Retina (tissue), 1 donor: ENCODE measurements around the gene EMD.
"Not testable (repeated sequence)": the region's sequence is repeated elsewhere in the genome, so short reads cannot be mapped to it uniquely, and the experiment has no call there.

Experiments
- DNase-seq: peaks from one replicate; pipeline ENCODE4 v3.0.0-alpha.2; 2016

The EMD gene

GRCh38 chrX:154378799-154379568 lies at the start of gene EMD:
Gene EMD, plus strand, starts transcription at chrX:154379295. Its CDS starts 190 bp downstream, at chrX:154379485.
- DNase-seq = peak; percentile 96

GRCh38 chrX:154332561-154332960 lies 46.5 kb upstream of the EMD start:
- no peak for DNase-seq

- no peak for DNase-seq
Measured at GRCh38 chrX:154333116-154333515, 46.0 kb upstream of the EMD start.

DNA sequence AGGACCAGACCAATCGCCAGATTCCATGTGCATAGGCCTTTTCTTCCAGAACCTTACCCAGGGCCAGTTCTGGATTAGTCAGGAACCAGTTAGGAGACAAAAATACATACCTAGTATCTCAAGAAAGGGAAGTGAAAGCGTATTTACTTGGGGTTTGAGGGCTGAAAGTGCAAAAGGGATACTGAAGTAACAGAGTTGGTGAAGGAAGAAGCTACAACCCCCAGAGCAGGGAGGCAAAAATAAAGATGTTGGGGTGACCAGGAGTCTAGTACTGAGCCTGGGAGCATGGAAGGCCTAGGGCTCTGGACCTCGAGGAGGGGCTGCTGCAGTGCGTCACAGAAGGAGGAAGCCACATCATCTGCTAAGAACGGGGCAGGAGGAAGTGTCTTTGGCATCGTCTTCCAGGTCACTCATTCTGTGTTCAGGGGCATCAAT lies 45.2 kb upstream of the EMD start:
- DNase-seq = no peak

DNA sequence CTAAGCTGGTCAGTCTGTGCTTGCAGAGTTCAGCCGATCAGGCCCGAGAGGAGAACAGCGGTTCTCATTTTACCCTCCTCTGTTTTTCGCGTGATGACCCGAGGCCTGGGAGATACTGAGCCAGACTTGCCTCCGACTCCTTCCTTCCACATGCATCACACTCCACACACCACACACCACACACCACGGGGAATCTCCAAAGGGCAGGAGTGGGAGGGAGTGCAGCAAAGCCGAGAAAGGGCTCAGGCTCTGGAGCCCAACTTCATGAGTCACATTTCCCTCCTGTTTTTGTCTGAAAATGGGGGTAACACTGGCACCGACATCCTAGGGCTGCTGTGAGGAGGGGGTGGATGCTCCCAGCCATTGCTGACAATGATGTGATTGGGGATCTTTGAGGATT lies 44.6 kb upstream of the EMD start:
- no peak for DNase-seq

GRCh38 chrX:154341399-154342298 lies 37.4 kb upstream of the EMD start:
- not testable (repeated sequence) for DNase-seq

- not testable (repeated sequence) for DNase-seq
Measured at GRCh38 chrX:154343063-154343462, 36.0 kb upstream of the EMD start.

DNA sequence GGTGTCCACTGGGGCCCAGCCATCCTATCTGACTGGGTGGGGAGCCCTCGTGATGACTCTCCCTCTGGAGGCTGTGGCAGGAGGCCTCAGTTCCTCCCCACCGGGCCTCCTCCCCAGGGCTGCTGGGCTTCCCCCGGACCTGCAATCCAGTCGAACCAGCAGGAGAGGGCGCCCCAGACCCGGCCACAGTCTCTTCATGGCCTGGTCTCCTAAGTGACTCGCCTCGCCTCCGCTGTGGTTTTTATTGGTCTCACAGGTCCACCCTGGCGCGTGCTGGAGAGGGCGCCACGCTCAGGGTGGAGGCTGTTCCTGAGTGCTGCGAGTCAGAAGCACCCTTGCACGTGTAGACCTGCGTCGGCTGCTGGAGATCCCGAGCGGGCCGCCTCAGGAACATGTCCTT lies 35.5 kb upstream of the EMD start:
- DNase-seq = not testable (repeated sequence)

GRCh38 chrX:154348114-154348531 lies 31.0 kb upstream of the EMD start:
- DNase-seq = no peak

DNA sequence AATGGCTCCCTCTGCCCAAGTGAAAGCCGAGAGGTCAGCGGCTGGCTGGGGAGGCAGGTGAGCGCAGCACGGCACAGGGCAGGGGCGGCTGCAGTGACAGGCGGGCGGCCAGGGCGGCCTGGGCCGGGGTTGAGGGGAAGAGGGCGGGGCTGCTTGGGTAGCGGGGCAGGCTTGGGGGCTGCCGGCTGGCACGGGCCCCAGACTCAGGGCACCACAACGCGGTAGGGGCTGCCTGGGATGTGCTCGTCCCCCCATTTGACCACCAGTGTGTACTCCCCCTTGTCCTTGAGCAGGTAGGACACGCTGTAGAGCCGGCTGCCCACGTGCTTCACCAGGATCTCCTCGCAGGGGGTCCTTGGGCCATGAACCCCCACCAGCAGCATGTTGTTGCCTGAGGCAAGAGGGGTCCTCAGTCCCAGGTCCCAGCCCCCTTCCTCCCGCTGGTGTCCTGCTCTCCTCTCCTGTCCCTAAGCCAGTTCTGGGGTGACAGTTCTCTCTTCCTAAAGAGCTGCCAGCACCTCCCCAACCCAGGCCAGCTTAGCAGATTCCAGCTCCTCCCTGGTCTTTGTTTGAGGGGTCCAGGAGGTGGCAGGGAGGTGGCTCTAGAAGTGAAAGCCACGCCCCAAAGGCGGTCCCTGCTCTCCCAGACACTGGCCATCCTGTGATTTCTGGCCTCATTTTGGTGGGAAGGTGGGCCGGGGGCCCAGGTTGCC lies 30.3 kb upstream of the EMD start:
- DNase-seq = no peak

DNA sequence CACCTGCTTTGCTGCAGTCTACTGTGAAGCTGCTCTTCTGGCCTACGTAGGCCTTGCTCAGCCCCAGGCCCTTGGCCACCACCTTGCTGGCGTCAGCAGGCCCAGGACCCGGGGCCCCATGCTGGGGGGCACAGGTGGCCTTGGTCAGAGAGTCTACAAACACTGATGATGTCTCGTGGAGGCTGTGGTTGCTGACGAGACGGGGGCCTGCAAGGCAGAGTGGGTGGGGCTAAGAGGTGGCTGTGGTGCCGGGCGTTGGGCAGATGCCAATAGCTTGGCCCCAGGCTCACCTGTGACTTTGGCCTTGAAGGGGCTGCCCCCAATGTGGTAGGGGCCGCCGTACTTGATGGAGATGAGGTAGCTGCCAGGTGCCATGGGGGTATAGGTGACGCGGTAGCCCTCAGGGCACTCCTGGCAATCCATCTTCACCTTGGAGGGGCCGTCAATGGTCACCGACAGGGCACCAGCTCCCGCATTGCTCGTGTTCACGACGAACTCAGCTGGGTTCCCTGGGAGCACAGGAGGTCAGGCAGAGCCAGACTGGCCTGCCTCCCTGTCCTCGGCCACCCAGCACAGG lies 29.6 kb upstream of the EMD start:
- no peak for DNase-seq

- DNase-seq = no peak
Measured at GRCh38 chrX:154349979-154350378, 29.1 kb upstream of the EMD start.

- DNase-seq = no peak
Measured at GRCh38 chrX:154350429-154351182, 28.5 kb upstream of the EMD start.

GRCh38 chrX:154351183-154352011 lies 27.7 kb upstream of the EMD start:
- DNase-seq = no peak

DNA sequence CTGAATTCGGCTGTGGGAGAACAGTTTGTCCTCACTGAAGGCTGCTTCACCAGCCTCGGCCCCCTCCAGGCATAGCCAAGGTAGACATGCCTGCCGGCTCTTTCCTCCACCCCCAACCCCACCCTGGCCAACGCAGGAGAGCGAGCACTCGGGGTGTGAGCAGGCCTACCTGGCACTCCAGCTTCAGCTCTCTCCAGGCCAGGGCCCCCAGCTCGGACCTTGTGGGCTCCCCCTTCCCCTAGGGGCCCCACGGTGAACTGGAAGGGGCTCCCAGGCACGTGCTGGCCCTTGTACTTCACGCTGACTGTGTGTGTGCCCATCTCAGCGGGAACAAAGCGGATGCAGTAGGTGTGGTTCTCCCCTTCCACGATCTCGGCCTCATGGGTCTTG lies 27.1 kb upstream of the EMD start:
- no peak for DNase-seq

DNA sequence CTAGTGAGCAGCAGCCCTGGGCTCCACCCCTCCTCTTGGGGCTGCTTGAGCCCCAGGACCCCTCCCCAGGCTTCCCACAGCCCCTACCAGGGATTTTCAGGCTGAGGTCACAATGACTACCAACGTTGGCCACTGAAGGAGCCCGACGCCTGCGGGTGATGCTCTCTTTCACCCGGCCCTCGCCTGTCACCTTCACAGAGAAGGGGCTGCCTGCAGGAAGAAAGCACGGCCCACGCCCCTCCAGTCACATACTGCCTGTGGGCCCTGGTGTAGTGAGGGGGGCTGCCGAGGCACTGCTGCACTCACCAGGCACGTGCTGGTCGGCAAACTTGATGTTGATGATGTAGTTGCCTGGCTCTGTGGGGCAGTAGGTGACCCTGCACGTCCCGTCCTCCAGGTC lies 26.6 kb upstream of the EMD start:
- no peak for DNase-seq

- DNase-seq = no peak
Measured at GRCh38 chrX:154353172-154353843, 25.8 kb upstream of the EMD start.

GRCh38 chrX:154354013-154354412 lies 25.1 kb upstream of the EMD start:
- DNase-seq = no peak

DNA sequence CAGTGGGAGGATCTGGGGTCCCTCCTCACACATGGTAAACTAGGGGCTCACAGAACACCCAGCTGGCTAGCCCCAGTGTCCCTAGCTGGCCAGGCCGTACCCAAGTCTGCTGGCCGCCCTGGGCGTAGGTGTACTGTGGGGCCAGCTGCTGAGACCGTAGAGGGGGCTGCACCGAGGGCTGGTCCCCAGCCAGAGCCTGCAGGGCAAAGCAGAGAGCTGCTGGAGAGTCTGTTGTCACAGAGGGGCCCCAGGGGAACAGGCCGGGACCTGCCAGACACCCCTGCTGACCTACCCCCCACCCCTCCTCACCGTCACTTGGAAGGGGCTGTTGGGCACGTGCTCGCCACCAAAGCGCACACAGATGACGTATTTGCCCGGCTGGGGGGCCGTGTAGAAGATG lies 24.6 kb upstream of the EMD start:
- no peak for DNase-seq

DNA sequence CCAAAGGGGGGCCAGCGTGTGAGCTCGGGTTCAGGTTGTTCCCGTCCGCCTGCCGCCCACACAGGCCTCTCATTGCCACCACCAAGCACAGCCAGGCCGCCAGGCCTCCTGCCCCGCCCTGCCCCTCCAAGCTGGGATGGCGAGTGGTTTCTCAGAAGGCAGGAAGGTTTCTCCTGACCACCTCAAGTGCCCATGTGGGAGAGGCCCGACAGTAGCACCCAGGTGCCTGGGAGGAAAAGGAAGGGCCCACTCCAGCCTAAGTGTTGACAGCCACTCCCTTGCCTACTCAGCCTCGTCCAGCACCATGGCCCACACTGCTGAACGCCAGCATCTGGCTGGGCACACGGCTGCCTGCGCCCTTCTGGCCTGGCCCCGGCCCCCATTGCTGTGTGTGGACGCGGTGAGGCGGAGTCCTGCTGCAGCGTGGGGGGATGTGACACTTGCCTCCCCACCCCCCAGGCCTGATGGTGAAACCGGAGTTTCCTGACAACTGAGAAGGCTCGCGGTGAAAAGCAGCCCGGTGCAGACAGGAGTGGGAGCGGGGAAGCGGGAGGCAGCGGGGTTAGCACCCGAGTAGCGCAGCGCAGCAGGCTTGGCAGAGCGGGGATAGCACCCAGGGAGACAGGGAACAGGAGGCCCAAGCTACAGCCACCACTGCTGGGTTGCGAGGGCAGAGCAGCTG lies 23.9 kb upstream of the EMD start:
- DNase-seq = no peak
